Measurements from ENCODE around the gene VPS41.

The VPS41 gene

DNA sequence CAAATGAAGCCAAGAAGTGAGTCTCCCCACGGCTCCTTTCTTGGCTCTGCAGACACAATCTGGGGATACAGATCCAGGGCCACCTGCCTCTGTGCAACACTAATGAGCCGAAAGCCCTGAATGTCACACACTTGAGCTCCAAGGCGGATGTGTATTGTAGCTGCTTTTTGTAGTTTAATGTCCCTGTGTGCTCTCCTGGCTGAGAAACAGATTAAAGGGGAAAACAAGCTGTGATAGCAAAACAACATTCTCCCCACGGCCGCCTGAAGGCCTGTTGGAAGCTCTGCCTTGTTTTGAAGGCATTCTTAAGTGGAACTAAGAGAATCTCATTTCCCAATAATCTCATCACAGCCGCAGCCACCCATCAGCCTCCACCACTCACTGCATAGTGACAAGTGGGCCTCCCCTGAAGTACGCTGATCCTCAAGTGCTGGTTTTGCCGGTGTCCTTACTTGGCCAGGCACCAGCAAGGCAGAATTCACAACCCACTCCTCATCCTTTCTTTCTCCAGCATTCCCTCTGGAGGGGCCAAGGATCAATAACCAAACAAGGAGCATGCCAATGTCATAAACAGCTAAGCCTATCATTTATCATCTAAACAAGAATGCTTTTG is 233.4 kb downstream of the VPS41 start:
- no peak overlapping the region for H3K4me3 ChIP-seq (ENCODE audit: control insufficient read depth, low read depth, low read length)
- TF ChIP-seq, protein P1, sequence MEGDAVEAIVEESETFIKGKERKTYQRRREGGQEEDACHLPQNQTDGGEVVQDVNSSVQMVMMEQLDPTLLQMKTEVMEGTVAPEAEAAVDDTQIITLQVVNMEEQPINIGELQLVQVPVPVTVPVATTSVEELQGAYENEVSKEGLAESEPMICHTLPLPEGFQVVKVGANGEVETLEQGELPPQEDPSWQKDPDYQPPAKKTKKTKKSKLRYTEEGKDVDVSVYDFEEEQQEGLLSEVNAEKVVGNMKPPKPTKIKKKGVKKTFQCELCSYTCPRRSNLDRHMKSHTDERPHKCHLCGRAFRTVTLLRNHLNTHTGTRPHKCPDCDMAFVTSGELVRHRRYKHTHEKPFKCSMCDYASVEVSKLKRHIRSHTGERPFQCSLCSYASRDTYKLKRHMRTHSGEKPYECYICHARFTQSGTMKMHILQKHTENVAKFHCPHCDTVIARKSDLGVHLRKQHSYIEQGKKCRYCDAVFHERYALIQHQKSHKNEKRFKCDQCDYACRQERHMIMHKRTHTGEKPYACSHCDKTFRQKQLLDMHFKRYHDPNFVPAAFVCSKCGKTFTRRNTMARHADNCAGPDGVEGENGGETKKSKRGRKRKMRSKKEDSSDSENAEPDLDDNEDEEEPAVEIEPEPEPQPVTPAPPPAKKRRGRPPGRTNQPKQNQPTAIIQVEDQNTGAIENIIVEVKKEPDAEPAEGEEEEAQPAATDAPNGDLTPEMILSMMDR (IDR thresholded peaks at IDR 0.05; ENCODE audit: control insufficient read depth, insufficient read depth, low read depth, low read length, missing control alignments) = no peak
- DNase-seq (ENCODE audit: low read depth) = no peak

DNA sequence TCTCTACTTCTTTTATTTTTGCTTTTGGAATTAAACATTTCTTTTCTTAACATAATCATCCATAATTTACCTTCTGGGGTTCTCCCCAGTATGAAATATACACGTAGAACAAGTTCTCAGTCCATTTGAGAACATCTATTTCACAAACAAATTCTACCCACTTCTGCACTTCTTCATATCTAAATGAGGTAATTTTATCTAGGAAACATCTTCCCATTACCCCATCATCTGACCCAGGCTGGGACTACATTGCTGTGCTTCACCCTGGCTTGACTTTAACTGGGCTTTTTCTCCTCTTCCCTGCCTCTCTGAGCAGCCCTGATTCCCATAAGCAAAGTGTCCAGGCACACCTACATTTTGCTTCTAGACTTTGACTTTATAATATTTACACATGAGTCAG is 234.5 kb downstream of the VPS41 start:
- TF ChIP-seq, protein P1 (IDR thresholded peaks at IDR 0.05; ENCODE audit: control insufficient read depth, insufficient read depth, low read depth, low read length, missing control alignments) = no peak
- H3K4me3 ChIP-seq (ENCODE audit: control insufficient read depth, low read depth, low read length) = no peak overlapping the region
- DNase-seq (ENCODE audit: low read depth) = no peak

DNA sequence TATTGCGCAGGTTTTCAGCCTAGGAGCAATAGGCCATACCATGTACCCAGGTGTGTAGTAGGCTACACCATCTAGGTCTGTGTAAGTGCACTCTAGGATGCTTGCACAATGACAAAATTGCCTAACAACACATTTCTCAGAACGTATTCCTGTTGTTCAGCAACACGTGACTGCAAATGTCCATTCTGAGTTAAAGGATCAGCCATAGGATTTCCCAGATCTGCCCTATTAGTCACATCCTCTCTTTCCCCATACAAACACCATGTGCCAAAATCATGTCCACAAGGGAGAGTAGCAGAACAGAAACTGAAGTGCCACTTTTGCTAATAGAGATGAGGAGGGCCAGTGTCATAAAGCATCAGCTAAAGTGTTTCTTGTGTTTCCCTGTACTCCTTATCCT is 235.2 kb downstream of the VPS41 start:
- TF ChIP-seq, protein P1 (IDR thresholded peaks at IDR 0.05; ENCODE audit: control insufficient read depth, insufficient read depth, low read depth, low read length, missing control alignments) = no peak
- peak; percentile 70 for DNase-seq (ENCODE audit: low read depth)
- H3K4me3 ChIP-seq (ENCODE audit: control insufficient read depth, low read depth, low read length) = no peak overlapping the region

Measured in AG09309 (cell line).